Fibroblast of skin of left biceps (primary cell): ENCODE measurements around the gene ENDOV.

Source experiments
- DNase-seq, 2 experiments: peaks; one replicate each; pipeline ENCODE4 v3.0.0-alpha.2; 2013; ENCODE audit warnings: low read depth in 2 of 2

The ENDOV gene

GRCh38 chr17:80431246-80432195, 16.6 kb downstream of the ENDOV start:
- no peak for DNase-seq

- no peak for DNase-seq
Measured at GRCh38 chr17:80432350-80432955, 17.5 kb downstream of the ENDOV start.

GRCh38 chr17:80432961-80433550, 18.1 kb downstream of the ENDOV start:
- DNase-seq, result no peak

- DNase-seq, result no peak
Measured at GRCh38 chr17:80433916-80434666, 19.1 kb downstream of the ENDOV start.

- DNase-seq, result no peak
Measured at GRCh38 chr17:80437532-80437931, 22.6 kb downstream of the ENDOV start.

GRCh38 chr17:80438806-80439205, 23.8 kb downstream of the ENDOV start:
- no peak for DNase-seq

GRCh38 chr17:80439499-80439898, 24.5 kb downstream of the ENDOV start:
- no peak for DNase-seq

- no peak for DNase-seq
Measured at GRCh38 chr17:80441133-80441578, 26.2 kb downstream of the ENDOV start.

- DNase-seq, result no peak
Measured at GRCh38 chr17:80441598-80442322, 26.8 kb downstream of the ENDOV start.

GRCh38 chr17:80442323-80442659, 27.3 kb downstream of the ENDOV start:
- no peak for DNase-seq

GRCh38 chr17:80442764-80443163, 27.8 kb downstream of the ENDOV start:
- DNase-seq, result no peak

- DNase-seq, result no peak
Measured at GRCh38 chr17:80443498-80443897, 28.5 kb downstream of the ENDOV start.

- no peak for DNase-seq
Measured at GRCh38 chr17:80443916-80444643, 29.1 kb downstream of the ENDOV start.

- DNase-seq, result no peak
Measured at GRCh38 chr17:80444644-80444979, 29.6 kb downstream of the ENDOV start.

- no peak for DNase-seq
Measured at GRCh38 chr17:80445007-80445725, 30.2 kb downstream of the ENDOV start.

- DNase-seq, result no peak
Measured at GRCh38 chr17:80445726-80446110, 30.8 kb downstream of the ENDOV start.

GRCh38 chr17:80446645-80447405, 31.9 kb downstream of the ENDOV start:
- no peak for DNase-seq

GRCh38 chr17:80447790-80448189, 32.8 kb downstream of the ENDOV start:
- no peak for DNase-seq

- no peak for DNase-seq
Measured at GRCh38 chr17:80449194-80449929, 34.4 kb downstream of the ENDOV start.
